Suprapubic skin (tissue), 4 donors: ENCODE data around the gene ANKRD28. TPM values are rescaled to one million over a fixed set of nuclear protein-coding genes. Genes with fewer than 3 reads are reported as not detected.

Experiments
- DNase-seq, 2 donors: peaks; one replicate each; pipeline ENCODE4 v3.0.0-alpha.2; 2019; ENCODE audit warnings: low spot score in 2 of 2
- H3K27ac ChIP-seq: fragments of 200-600 bp; sonication (generic); one replicate; pipeline ENCODE4 v1.5.1; 2019
- H3K27me3 ChIP-seq: fragments of 200-600 bp; sonication (generic); one replicate; pipeline ENCODE4 v1.5.1; 2019
- H3K36me3 ChIP-seq: fragments of 200-600 bp; sonication (generic); one replicate; pipeline ENCODE4 v1.5.1; 2019
- H3K4me1 ChIP-seq: fragments of 200-600 bp; sonication (generic); one replicate; pipeline ENCODE4 v1.5.1; 2019
- H3K4me3 ChIP-seq: fragments of 200-600 bp; sonication (generic); one replicate; pipeline ENCODE4 v1.5.1; 2019; ENCODE audit warnings: mild to moderate bottlenecking
- H3K9me3 ChIP-seq: fragments of 200-600 bp; sonication (generic); one replicate; pipeline ENCODE4 v1.5.1; 2019
- EP300 ChIP-seq: sonication (generic); formaldehyde crosslinking; IDR thresholded peaks from one replicate; pipeline ENCODE4 v1.6.1; 2017; ENCODE audit warnings: antibody characterized with exemption
- POLR2A ChIP-seq, 2 donors: fragments of 450-650 bp; IDR thresholded peaks; one replicate each; pipeline ENCODE4 v1.6.1; 2017; ENCODE audit warnings: antibody characterized with exemption in 2 of 2, mild to moderate bottlenecking in 2 of 2, moderate library complexity in 2 of 2
- POLR2AphosphoS5 ChIP-seq, 3 donors: sonication (generic); formaldehyde crosslinking; IDR thresholded peaks; one replicate each; pipeline ENCODE4 v1.6.1; 2017; ENCODE audit warnings: antibody characterized with exemption in 3 of 3
- WGBS: methylation state at CpG from one replicate; pipeline ENCODE4 v1.1.5; 2018; 5-methylcytosine and 5-hydroxymethylcytosine counted together
- total RNA-seq, 4 donors: library from RNA; depleted of rRNA; stranded (reverse); fragments of >200 nt; gene quantifications; one replicate each; pipeline ENCODE4 v1.1.0, GENCODE V29; 2016
- TF ChIP-seq, protein P1 (sequence below), 2 donors: fragments of 200-600 bp in 1 of 2; fragments of 450-650 bp in 1 of 2; sonication (generic) in 1 of 2; IDR thresholded peaks; one replicate each; pipeline ENCODE4 v1.5.1; 2016 to 2019; ENCODE audit warnings: antibody characterized with exemption in 2 of 2, mild to moderate bottlenecking in 1 of 2, moderate library complexity in 1 of 2

ANKRD28 gene
- total RNA-seq, 4 donors from 2014 or later: 24.4 to 62.3 (median 48.3) TPM

DNA sequence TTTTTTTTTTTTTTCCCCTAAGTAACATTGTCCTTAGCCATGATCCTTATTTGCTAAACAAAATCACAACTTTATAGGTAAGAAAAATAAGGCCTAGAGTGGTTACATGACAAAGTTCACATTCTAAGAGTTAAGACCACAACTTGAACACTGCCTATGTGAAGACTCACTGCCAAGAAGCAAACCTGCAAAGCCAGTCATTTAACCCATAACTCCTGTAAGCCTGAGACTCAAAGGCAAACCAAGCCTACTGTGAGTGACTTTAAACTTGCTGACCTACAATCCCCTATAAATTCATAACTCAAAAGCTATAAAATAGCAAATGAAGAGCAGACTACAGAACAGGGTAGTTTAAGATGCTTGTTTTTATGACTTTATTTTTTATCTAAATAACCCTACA is 12.9 kb upstream of the ANKRD28 start:
- TF ChIP-seq, protein P1, sequence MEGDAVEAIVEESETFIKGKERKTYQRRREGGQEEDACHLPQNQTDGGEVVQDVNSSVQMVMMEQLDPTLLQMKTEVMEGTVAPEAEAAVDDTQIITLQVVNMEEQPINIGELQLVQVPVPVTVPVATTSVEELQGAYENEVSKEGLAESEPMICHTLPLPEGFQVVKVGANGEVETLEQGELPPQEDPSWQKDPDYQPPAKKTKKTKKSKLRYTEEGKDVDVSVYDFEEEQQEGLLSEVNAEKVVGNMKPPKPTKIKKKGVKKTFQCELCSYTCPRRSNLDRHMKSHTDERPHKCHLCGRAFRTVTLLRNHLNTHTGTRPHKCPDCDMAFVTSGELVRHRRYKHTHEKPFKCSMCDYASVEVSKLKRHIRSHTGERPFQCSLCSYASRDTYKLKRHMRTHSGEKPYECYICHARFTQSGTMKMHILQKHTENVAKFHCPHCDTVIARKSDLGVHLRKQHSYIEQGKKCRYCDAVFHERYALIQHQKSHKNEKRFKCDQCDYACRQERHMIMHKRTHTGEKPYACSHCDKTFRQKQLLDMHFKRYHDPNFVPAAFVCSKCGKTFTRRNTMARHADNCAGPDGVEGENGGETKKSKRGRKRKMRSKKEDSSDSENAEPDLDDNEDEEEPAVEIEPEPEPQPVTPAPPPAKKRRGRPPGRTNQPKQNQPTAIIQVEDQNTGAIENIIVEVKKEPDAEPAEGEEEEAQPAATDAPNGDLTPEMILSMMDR (IDR thresholded peaks at IDR 0.05): no peak
- no peak for TF ChIP-seq POLR2AphosphoS5 (IDR thresholded peaks at IDR 0.05)
- peaks cover 7% of the 10 kb centered on the region for H3K4me1 ChIP-seq
- H3K4me3 ChIP-seq: no peak overlapping the region
- H3K9me3 ChIP-seq: no peaks in the 10 kb centered on the region
- H3K27me3 ChIP-seq: no peaks in the 10 kb centered on the region
- H3K36me3 ChIP-seq: no peaks in the 10 kb centered on the region
- no peak for DNase-seq
- no peak overlapping the region for H3K27ac ChIP-seq

DNA sequence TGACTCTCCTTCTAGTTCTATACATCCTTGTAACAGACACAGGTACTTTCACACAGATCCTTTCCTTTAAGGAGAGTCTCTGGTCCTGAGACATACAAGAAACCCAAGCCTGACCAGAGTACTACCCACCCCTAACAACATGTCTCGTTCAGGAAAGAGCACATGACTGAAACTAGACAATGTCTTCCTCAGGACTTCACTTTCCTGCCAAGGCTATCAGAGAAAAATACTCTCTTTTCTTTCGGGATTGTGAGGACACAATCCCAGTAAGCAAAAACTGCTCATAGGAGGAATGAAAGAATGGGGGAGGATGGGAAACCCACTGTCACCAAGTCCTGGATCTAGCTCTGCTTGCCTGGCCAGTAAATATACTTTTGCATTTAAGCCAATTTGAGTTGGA is 11.5 kb upstream of the ANKRD28 start:
- no peak overlapping the region for H3K4me3 ChIP-seq
- no peaks in the 10 kb centered on the region for H3K36me3 ChIP-seq
- peaks cover 11% of the 10 kb centered on the region for H3K4me1 ChIP-seq
- no peaks in the 10 kb centered on the region for H3K27me3 ChIP-seq
- no peaks in the 10 kb centered on the region for H3K9me3 ChIP-seq
- 56% methylated on average over 2 of the region's 2 CpGs for WGBS
- TF ChIP-seq POLR2AphosphoS5 (IDR thresholded peaks at IDR 0.05): no peak
- no peak for TF ChIP-seq POLR2A (IDR thresholded peaks at IDR 0.05)
- TF ChIP-seq, protein P1 (IDR thresholded peaks at IDR 0.05): no peak
- no peak for TF ChIP-seq EP300
- no peak for DNase-seq
- no peak overlapping the region for H3K27ac ChIP-seq

DNA sequence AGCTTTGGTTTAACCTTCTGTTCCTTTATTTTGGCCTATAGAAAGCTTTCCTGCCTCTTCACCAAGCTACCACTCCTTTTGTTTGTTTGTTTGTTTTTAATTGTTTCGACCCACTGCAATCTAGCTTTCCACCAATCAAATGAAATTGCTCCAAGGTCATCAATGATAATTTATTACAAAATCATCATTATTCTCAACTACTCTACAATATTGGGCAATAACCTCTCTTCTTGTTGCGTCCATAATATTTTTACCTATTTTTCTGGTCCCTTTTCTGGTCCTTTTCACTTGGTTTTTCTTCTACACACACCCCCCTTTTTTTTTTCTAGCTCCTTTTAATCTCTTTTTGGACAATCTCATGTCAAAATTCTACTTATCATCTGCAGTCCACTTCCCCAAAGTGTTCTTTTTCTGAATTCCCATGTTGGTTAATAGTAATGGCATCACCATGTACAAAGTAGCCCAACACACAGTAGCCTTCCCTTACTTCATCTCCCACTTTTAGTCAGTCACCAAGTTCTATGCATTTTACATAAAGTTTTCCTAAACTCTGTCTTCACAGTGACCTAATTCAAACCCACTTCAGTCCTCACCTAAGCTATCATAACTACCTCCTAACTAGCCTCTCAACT is 11.0 kb upstream of the ANKRD28 start:
- WGBS: 99% methylated on average over 2 of the region's 2 CpGs
- no peak overlapping the region for H3K27ac ChIP-seq
- H3K9me3 ChIP-seq: no peaks in the 10 kb centered on the region
- no peak overlapping the region for H3K4me3 ChIP-seq
- no peaks in the 10 kb centered on the region for H3K27me3 ChIP-seq
- H3K36me3 ChIP-seq: no peaks in the 10 kb centered on the region
- H3K4me1 ChIP-seq: peaks cover 11% of the 10 kb centered on the region
- DNase-seq: no peak
- TF ChIP-seq, protein P1 (IDR thresholded peaks at IDR 0.05): no peak
- TF ChIP-seq POLR2A (IDR thresholded peaks at IDR 0.05): no peak
- no peak for TF ChIP-seq EP300
- no peak for TF ChIP-seq POLR2AphosphoS5 (IDR thresholded peaks at IDR 0.05)

DNA sequence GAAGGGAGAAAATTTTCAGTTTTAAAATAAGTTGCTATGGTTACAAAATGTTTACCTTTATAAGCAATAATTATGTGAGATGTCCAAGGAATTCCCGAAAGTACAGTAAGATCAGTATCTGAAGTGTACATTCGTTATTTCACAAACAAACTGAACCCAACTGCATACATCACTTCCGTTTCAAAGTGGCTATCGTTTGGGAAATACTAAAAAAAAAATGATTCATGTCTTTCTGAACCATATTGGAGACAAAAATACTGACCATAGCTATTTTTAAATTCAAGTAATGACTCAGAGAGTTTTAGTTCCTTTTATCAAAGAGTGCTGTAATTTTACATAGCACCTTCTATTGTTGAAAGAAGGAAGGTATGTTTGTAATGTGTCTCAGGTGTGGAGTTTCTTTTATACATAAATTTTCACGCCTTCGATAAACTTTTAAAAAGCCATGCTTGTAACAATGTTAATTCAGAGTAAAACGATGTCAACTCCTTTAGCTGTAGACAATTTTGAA is 8.0 kb upstream of the ANKRD28 start:
- Histone ChIP-seq H3K9me3 (no peaks in the 10 kb centered on the region), H3K36me3 (no peaks in the 10 kb centered on the region), H3K4me3 (no peak overlapping the region), H3K27ac (no peak overlapping the region), H3K4me1 (peaks cover 5% of the 10 kb centered on the region), H3K27me3 (no peaks in the 10 kb centered on the region)
- no peak for TF ChIP-seq POLR2A (IDR thresholded peaks at IDR 0.05)
- TF ChIP-seq, protein P1 (IDR thresholded peaks at IDR 0.05): no peak
- no peak for TF ChIP-seq POLR2AphosphoS5 (IDR thresholded peaks at IDR 0.05)
- no peak for TF ChIP-seq EP300
- no peak for DNase-seq
- WGBS: 55% methylated on average over 7 of the region's 7 CpGs

DNA sequence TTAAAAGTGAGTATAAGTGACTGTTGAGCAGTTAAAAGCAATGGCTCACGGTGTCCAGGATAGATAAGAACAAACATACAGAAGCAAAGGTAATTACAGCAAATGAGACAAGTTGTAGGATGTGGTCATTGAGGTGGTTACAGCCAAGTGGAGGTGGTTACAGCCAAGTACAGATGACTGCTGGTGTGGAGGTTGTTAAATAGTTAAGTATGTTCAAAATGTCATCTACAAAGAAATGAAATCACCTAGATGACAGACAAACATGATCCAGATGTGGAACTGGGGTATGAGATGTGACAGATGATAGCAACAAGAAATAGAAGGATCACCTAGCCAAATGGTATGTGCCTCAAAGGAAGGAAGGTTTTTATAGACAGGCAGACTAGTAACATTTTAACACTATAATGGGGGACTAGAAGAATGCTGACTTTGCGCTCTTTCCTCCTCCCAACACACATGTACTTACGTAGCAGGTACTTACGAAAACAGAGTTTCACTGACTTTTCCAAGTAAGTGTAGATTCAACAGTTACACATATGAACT is 6.8 kb upstream of the ANKRD28 start:
- no peak overlapping the region for H3K27ac ChIP-seq

More for the DNA sequence above, 6.8 kb upstream of the ANKRD28 start:
- no peaks in the 10 kb centered on the region for H3K27me3 ChIP-seq
- TF ChIP-seq, protein P1 (IDR thresholded peaks at IDR 0.05): no peak
- TF ChIP-seq POLR2AphosphoS5 (IDR thresholded peaks at IDR 0.05): no peak
- H3K4me3 ChIP-seq: no peak overlapping the region
- no peaks in the 10 kb centered on the region for H3K36me3 ChIP-seq
- DNase-seq: no peak
- 86% methylated on average over 4 of the region's 4 CpGs for WGBS
- H3K9me3 ChIP-seq: no peaks in the 10 kb centered on the region
- H3K4me1 ChIP-seq: peaks cover 12% of the 10 kb centered on the region
